Esophagus squamous epithelium (tissue), 5 donors: ENCODE measurements around the gene CA9. TPM values are rescaled to one million over a fixed set of nuclear protein-coding genes. Genes with fewer than 3 reads are reported as not detected.

Source experiments
- DNase-seq: peaks from one replicate; lab custom pipeline; 2025; lab: John Stamatoyannopoulos, UW
- H3K27ac ChIP-seq, 4 donors: fragments of 200-600 bp; sonication (generic); one replicate each; pipeline ENCODE4 v1.5.1; 2016 to 2019; ENCODE audit warnings: mild to moderate bottlenecking in 1 of 4
- H3K27me3 ChIP-seq, 4 donors: fragments of 200-600 bp; sonication (generic); 1 replicate in 3 of 4; 2 replicates in 1 of 4; pipeline versions ENCODE4 v1.5.1 to v1.6.0; 2017 to 2021; ENCODE audit warnings: antibody characterized with exemption in 1 of 4
- H3K36me3 ChIP-seq, 3 donors: fragments of 200-600 bp; sonication (generic); one replicate each; pipeline ENCODE4 v1.5.1; 2016 to 2019
- H3K4me1 ChIP-seq, 3 donors: fragments of 200-600 bp; sonication (generic); one replicate each; pipeline ENCODE4 v1.5.1; 2017 to 2019
- H3K4me3 ChIP-seq, 4 donors: fragments of 200-600 bp; sonication (generic); 1 replicate in 3 of 4; 2 replicates in 1 of 4; pipeline ENCODE4 v1.5.1; 2016 to 2019; ENCODE audit warnings: mild to moderate bottlenecking in 2 of 4, moderate library complexity in 1 of 4
- H3K9me3 ChIP-seq, 3 donors: fragments of 200-600 bp; sonication (generic); one replicate each; pipeline ENCODE4 v1.5.1; 2016 to 2019
- CTCF ChIP-seq, 6 experiments: fragments of 450-650 bp in 4 of 6; fragments of 200-600 bp in 2 of 6; sonication (generic) in 2 of 6; IDR thresholded peaks; one replicate each; pipeline ENCODE4 v1.5.1; 2016 to 2019; ENCODE audit warnings: antibody characterized with exemption in 6 of 6, mild to moderate bottlenecking in 4 of 6, moderate library complexity in 4 of 6
- POLR2A ChIP-seq, 4 donors: fragments of 450-650 bp; IDR thresholded peaks; one replicate each; pipeline ENCODE4 v1.6.1; 2017; ENCODE audit warnings: antibody characterized with exemption in 4 of 4, mild to moderate bottlenecking in 4 of 4, moderate library complexity in 3 of 4
- WGBS, 2 donors: methylation state at CpG; one replicate each; pipeline ENCODE4 v1.1.5; 2018; 5-methylcytosine and 5-hydroxymethylcytosine counted together
- intact Hi-C: fragments of 100-400 bp; cut with DNase I; formaldehyde crosslinking; loops from one replicate; pipeline ENCODE4 v1.15.0; 2022
- total RNA-seq, 4 donors: library from RNA; depleted of rRNA; stranded (reverse); fragments of >200 nt; gene quantifications; one replicate each; pipeline ENCODE4 v1.1.0, GENCODE V29; 2016
- donor health status: DM: yes; HTN: yes; CAD: no.

Gene CA9
- total RNA-seq, 4 donors from 2014 or later: 2.2 TPM; not detected in 3

GRCh38 chr9:35685506-35685905, 11.8 kb downstream of the CA9 start:
- H3K36me3 ChIP-seq: peaks cover 0 to 34% (median 0%) of the 10 kb centered on the region in 3 donors
- no peak for DNase-seq
- H3K9me3 ChIP-seq: no peaks in the 10 kb centered on the region
- peak overlapping the region in 3 of 4 donors; percentile 59 to 76 (median 71) for H3K4me3 ChIP-seq
- WGBS, 2 donors: 80% methylated on average over 11 of the region's 13 CpGs; no CpG with 5 or more reads in 1 of the 2 donors
- peaks cover 0 to 6% (median 0%) of the 10 kb centered on the region in 4 donors for H3K27me3 ChIP-seq
- peaks cover 0 to 49% (median 5%) of the 10 kb centered on the region in 3 donors for H3K4me1 ChIP-seq
- TF ChIP-seq POLR2A (IDR thresholded peaks at IDR 0.05) (no peak), CTCF (IDR thresholded peaks at IDR 0.05) (no peak)
- intact Hi-C loops: loop anchor here (10.0 kb wide), 1 partner anchor 81 kb away; the partner anchor contains the start of gene TESK1
- H3K27ac ChIP-seq: peak overlapping the region; percentile 43 to 90 (median 73)

DNA sequence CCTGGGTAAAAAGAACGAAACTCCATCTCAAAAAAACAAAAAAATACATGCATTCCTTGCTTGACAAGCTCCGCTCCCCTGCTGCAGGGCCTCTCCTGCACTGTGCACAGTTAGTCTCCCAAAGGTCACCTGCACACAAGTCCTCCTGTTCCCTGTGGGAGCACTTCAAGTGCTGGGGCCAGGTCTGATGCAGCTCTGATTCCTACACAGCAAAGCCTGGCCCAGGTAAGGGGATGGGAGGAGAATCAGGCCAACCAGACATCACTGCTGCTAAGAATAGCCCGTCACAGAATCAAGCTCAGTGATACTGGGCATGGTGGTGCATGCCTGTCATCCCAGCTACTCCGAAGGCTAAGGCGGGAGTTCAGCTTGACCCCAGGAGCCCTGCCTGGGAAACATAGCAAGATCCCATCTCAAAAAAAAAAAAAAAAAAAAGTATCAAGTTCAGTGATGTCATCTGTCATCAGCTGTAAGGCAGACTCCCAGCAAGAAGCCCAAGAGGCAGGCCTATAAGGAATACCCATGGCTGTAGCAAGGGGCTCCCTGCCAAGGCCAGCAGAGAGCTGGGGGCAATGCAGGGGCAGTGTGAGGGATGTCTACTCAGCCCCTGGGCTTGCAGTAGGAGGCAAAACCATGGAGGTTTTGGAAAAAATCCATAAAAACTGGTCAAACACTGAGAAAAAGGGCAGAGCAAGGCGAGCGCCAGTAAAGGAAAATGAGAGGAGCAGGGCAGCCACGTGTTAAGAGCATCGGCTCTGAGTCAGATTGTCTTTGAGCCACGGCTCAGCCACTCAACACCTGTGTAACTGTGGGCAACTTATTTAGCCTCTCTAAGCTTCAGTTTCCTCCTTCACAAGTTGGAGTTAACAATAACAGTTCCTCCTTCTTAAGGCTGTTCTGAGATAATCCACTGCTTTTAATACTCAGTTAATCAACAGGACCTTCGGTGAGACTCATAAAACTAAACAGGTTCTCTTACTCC, 12.8 kb downstream of the CA9 start:
- WGBS, 2 donors: 65 to 76% methylated on average over 10 of the region's 11 CpGs
- intact Hi-C loops: loop anchor here (10.0 kb wide), 1 partner anchor 82 kb away; the partner anchor contains the start of gene TESK1

GRCh38 chr9:35687306-35687705, 13.6 kb downstream of the CA9 start:
- intact Hi-C loops: loop anchor here (10.0 kb wide), 1 partner anchor 83 kb away; the partner anchor contains the start of gene TESK1
- Histone ChIP-seq H3K9me3 (no peaks in the 10 kb centered on the region), H3K27me3 (peaks cover 0 to 6% (median 0%) of the 10 kb centered on the region in 4 donors), H3K27ac (peak overlapping the region; percentile 44 to 92 (median 88)), H3K4me3 (peak overlapping the region; percentile 49 to 76 (median 65)), H3K4me1 (peaks cover 0 to 52% (median 5%) of the 10 kb centered on the region in 3 donors), H3K36me3 (peaks cover 0 to 34% (median 0%) of the 10 kb centered on the region in 3 donors)
- no peak for DNase-seq
- TF ChIP-seq POLR2A (IDR thresholded peaks at IDR 0.05) (no peak), CTCF (IDR thresholded peaks at IDR 0.05) (no peak)
- WGBS, 2 donors: 61 to 80% methylated on average over 2 of the region's 2 CpGs

More for the DNA sequence above, 12.8 kb downstream of the CA9 start:
- Histone ChIP-seq H3K36me3 (peaks cover 0 to 34% (median 0%) of the 10 kb centered on the region in 3 donors), H3K27ac (peak overlapping the region; percentile 37 to 92 (median 88)), H3K4me1 (peaks cover 0 to 58% (median 5%) of the 10 kb centered on the region in 3 donors), H3K27me3 (peaks cover 0 to 6% (median 0%) of the 10 kb centered on the region in 4 donors), H3K4me3 (peak overlapping the region; percentile 49 to 76 (median 65)), H3K9me3 (no peaks in the 10 kb centered on the region)
- DNase-seq: no peak
- TF ChIP-seq POLR2A (IDR thresholded peaks at IDR 0.05) (no peak), CTCF (IDR thresholded peaks at IDR 0.05) (no peak)

DNA sequence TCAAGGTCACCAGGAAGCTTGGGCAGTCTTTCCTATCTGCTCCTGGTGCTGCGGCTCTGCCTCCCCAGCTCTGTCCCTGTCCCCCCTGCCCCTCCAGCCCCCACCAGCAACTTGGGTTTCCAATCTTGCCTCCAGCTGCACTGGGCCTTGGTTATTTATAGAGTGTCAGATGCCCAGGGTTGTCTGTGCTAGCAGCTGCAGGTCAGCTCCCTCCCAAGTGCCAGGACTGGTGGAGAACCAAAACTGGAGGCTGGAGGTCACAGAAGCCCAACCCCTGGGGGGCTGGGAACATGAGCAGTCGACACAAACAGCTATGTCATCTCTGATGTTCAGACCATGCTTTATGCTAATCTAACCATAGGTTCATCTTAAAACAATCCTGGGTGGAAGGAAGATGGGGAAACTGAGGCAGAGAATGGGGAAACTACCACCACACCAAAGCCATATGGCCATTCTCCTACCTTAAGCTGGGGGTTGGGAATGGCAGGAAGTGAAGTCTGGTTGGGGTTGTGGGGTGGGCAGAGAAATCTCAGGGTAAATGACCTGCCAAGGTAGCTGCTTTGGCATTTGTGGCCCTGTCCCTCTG, 14.3 kb downstream of the CA9 start:
- WGBS, 2 donors: 60 to 80% methylated on average over 1 to 2 of the region's 2 CpGs
- intact Hi-C loops: loop anchor here (10.0 kb wide), 1 partner anchor 83 kb away; the partner anchor contains the start of gene TESK1
- H3K4me3 ChIP-seq: peak overlapping the region; percentile 49 to 76 (median 65)
- peak overlapping the region; percentile 44 to 92 (median 88) for H3K27ac ChIP-seq
- H3K27me3 ChIP-seq: peaks cover 0 to 6% (median 0%) of the 10 kb centered on the region in 4 donors
- H3K9me3 ChIP-seq: no peaks in the 10 kb centered on the region
- no peak for TF ChIP-seq POLR2A (IDR thresholded peaks at IDR 0.05)
- TF ChIP-seq CTCF (IDR thresholded peaks at IDR 0.05): no peak
- H3K36me3 ChIP-seq: peaks cover 0 to 27% (median 0%) of the 10 kb centered on the region in 3 donors
- DNase-seq: no peak
- peaks cover 0 to 44% (median 5%) of the 10 kb centered on the region in 3 donors for H3K4me1 ChIP-seq
